Liver (tissue), 9 donors: ENCODE measurements around the gene DNM3. TPM values are rescaled to one million over a fixed set of nuclear protein-coding genes. Genes with fewer than 3 reads are reported as not detected.

Source experiments
- DNase-seq: peaks from one replicate; pipeline ENCODE4 v3.0.0-alpha.2; 2017; ENCODE audit warnings: low spot score
- H3K27ac ChIP-seq, 2 donors: one replicate each; pipeline ENCODE4 v1.7.0; 2013; ENCODE audit warnings: inconsistent platforms in 2 of 2, low read length in 2 of 2, control low read depth in 1 of 2, low read depth in 1 of 2, mild to moderate bottlenecking in 1 of 2
- H3K27me3 ChIP-seq, 4 donors: one replicate each; pipeline versions ENCODE4 v1.6.1 to v1.7.0; 2013; ENCODE audit warnings: low read length in 3 of 4, inconsistent platforms in 1 of 4, mild to moderate bottlenecking in 1 of 4, moderate library complexity in 1 of 4; ENCODE audit not compliant: control insufficient read depth in 4 of 4, insufficient read depth in 4 of 4
- H3K36me3 ChIP-seq, 4 donors: one replicate each; pipeline versions ENCODE4 v1.6.1 to v1.7.0; 2013; ENCODE audit warnings: low read length in 3 of 4, mild to moderate bottlenecking in 3 of 4, low read depth in 1 of 4, moderate library complexity in 1 of 4; ENCODE audit not compliant: control insufficient read depth in 4 of 4, insufficient read depth in 3 of 4
- H3K4me1 ChIP-seq, 4 donors: one replicate each; pipeline versions ENCODE4 v1.6.1 to v1.7.0; 2013; ENCODE audit warnings: low read length in 3 of 4, mild to moderate bottlenecking in 3 of 4, moderate library complexity in 1 of 4; ENCODE audit not compliant: control insufficient read depth in 4 of 4, insufficient read depth in 4 of 4
- H3K4me3 ChIP-seq, 3 donors: one replicate each; pipeline versions ENCODE4 v1.6.1 to v1.7.0; 2013; ENCODE audit warnings: low read length in 3 of 3, control low read depth in 1 of 3, low read depth in 1 of 3, mild to moderate bottlenecking in 1 of 3
- H3K9ac ChIP-seq, 2 donors: one replicate each; pipeline ENCODE4 v1.7.0; 2013; ENCODE audit warnings: low read length in 2 of 2, mild to moderate bottlenecking in 2 of 2, moderate library complexity in 2 of 2, control low read depth in 1 of 2, low read depth in 1 of 2
- H3K9me3 ChIP-seq, 4 donors: one replicate each; pipeline versions ENCODE4 v1.6.1 to v1.7.0; 2013; ENCODE audit warnings: low read length in 3 of 4; ENCODE audit not compliant: control insufficient read depth in 4 of 4
- ATF3 ChIP-seq: IDR thresholded peaks from 2 replicates; pipeline ENCODE4 v1.6.1; 2016; ENCODE audit warnings: antibody characterized with exemption
- CTCF ChIP-seq: fragments of 150-350 bp; IDR thresholded peaks from 2 replicates; pipeline ENCODE4 v1.5.1; 2017; ENCODE audit warnings: improper control_type of control experiment, low read depth, low read length; ENCODE audit not compliant: missing input control
- EGR1 ChIP-seq, 2 donors: IDR thresholded peaks; 2 replicates each; pipeline ENCODE4 v1.6.1; 2016 to 2018; ENCODE audit warnings: antibody characterized with exemption in 2 of 2, low read depth in 2 of 2
- FOXA1 ChIP-seq: IDR thresholded peaks from 2 replicates; pipeline ENCODE4 v1.6.1; 2016; ENCODE audit warnings: antibody characterized with exemption
- GABPA ChIP-seq, 2 donors: IDR thresholded peaks in 1 of 2; conservative IDR thresholded peaks in 1 of 2; 2 replicates each; pipeline ENCODE4 v1.6.1; 2016; ENCODE audit warnings: antibody characterized with exemption in 2 of 2, mild to moderate bottlenecking in 1 of 2, moderate library complexity in 1 of 2
- HNF4A ChIP-seq, 2 donors: conservative IDR thresholded peaks; 2 replicates each; pipeline ENCODE4 v1.6.1; 2016; ENCODE audit warnings: antibody characterized with exemption in 2 of 2, mild to moderate bottlenecking in 2 of 2
- RAD21 ChIP-seq, 2 donors: IDR thresholded peaks; 2 replicates each; pipeline ENCODE4 v1.6.1; 2016; ENCODE audit warnings: antibody characterized with exemption in 2 of 2, mild to moderate bottlenecking in 2 of 2
- RXRA ChIP-seq, 2 donors: IDR thresholded peaks; 2 replicates each; pipeline ENCODE4 v1.6.1; 2017 to 2018; ENCODE audit warnings: antibody characterized with exemption in 2 of 2, mild to moderate bottlenecking in 1 of 2
- YY1 ChIP-seq: IDR thresholded peaks from 2 replicates; pipeline ENCODE4 v1.6.1; 2016; ENCODE audit warnings: antibody characterized with exemption, mild to moderate bottlenecking
- WGBS: extraction: QIAGEN DNeasy Blood & Tissue Kit; methylation state at CpG from one replicate; pipeline ENCODE4 v1.1.7; 2013; 5-methylcytosine and 5-hydroxymethylcytosine counted together
- polyA plus RNA-seq, 2 donors: library from polyadenylated mRNA; stranded (reverse) in 1 of 2; unstranded in 1 of 2; fragments of 200-250 nt in 1 of 2; fragments of >200 nt in 1 of 2; fragmentation: Nextera tagmentation in 1 of 2; extraction: Ambion mirVana in 1 of 2; gene quantifications; one replicate each; pipeline versions ENCODE4 v1.2.1 to v1.2.3, GENCODE V29; 2013 to 2015
- total RNA-seq, 2 donors: library from RNA; depleted of rRNA; stranded (reverse); fragments of >200 nt; gene quantifications; one replicate each; pipeline ENCODE4 v1.2.3, GENCODE V29; 2014
- TF ChIP-seq, protein P1 (sequence below): IDR thresholded peaks from 2 replicates; pipeline ENCODE4 v1.6.1; 2016; ENCODE audit warnings: antibody characterized with exemption
- TF ChIP-seq, protein P2 (sequence below): IDR thresholded peaks from 2 replicates; pipeline ENCODE4 v1.6.1; 2016; ENCODE audit warnings: antibody characterized with exemption, mild to moderate bottlenecking
- donor health status: healthy.
- donor health status: healthy.
- donor health status: healthy.
- donor health status: healthy.
- donor health status: healthy.

Gene DNM3
- total and polyA plus RNA-seq, 4 donors: 0.08 to 3.2 (median 1.0) TPM

- no peaks in the 10 kb centered on the region for H3K27me3 ChIP-seq
- no peak overlapping the region for H3K27ac ChIP-seq
- no peak overlapping the region for H3K9ac ChIP-seq
- H3K4me1 ChIP-seq: no peaks in the 10 kb centered on the region
- H3K4me3 ChIP-seq: no peak overlapping the region
- H3K36me3 ChIP-seq: no peaks in the 10 kb centered on the region
- WGBS: 90% methylated on average over 1 of the region's 1 CpG
- H3K9me3 ChIP-seq: no peaks in the 10 kb centered on the region
- peak; percentile 90 for TF ChIP-seq RAD21 (IDR thresholded peaks at IDR 0.05)
- TF ChIP-seq, protein P1, sequence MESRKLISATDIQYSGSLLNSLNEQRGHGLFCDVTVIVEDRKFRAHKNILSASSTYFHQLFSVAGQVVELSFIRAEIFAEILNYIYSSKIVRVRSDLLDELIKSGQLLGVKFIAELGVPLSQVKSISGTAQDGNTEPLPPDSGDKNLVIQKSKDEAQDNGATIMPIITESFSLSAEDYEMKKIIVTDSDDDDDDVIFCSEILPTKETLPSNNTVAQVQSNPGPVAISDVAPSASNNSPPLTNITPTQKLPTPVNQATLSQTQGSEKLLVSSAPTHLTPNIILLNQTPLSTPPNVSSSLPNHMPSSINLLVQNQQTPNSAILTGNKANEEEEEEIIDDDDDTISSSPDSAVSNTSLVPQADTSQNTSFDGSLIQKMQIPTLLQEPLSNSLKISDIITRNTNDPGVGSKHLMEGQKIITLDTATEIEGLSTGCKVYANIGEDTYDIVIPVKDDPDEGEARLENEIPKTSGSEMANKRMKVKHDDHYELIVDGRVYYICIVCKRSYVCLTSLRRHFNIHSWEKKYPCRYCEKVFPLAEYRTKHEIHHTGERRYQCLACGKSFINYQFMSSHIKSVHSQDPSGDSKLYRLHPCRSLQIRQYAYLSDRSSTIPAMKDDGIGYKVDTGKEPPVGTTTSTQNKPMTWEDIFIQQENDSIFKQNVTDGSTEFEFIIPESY: no peak
- peak; percentile 60 for TF ChIP-seq CTCF
- no peak for TF ChIP-seq YY1
- DNase-seq: no peak
Observed at GRCh38 chr1:172429331-172430127, 588.2 kb downstream of the DNM3 start.

DNA sequence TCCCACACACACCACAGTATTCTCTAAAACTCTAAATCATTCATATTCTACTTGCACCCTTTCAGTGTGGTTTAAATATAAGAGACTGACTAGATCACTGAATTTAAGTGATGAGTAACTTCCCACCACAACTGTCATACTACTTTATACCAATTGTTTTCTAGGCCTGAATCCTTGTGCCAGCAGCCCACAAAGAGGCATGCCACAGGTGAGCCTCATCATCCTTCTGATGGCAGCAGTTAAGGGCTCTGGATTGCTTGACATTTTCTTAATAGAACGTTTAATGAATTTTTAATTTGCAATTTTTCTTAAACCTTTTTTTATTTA is 588.8 kb downstream of the DNM3 start:
- no peak overlapping the region for H3K9ac ChIP-seq
- no peak for TF ChIP-seq EGR1 (IDR thresholded peaks at IDR 0.05; ENCODE audit: low read depth in 2 of 2)
- TF ChIP-seq, protein P2, sequence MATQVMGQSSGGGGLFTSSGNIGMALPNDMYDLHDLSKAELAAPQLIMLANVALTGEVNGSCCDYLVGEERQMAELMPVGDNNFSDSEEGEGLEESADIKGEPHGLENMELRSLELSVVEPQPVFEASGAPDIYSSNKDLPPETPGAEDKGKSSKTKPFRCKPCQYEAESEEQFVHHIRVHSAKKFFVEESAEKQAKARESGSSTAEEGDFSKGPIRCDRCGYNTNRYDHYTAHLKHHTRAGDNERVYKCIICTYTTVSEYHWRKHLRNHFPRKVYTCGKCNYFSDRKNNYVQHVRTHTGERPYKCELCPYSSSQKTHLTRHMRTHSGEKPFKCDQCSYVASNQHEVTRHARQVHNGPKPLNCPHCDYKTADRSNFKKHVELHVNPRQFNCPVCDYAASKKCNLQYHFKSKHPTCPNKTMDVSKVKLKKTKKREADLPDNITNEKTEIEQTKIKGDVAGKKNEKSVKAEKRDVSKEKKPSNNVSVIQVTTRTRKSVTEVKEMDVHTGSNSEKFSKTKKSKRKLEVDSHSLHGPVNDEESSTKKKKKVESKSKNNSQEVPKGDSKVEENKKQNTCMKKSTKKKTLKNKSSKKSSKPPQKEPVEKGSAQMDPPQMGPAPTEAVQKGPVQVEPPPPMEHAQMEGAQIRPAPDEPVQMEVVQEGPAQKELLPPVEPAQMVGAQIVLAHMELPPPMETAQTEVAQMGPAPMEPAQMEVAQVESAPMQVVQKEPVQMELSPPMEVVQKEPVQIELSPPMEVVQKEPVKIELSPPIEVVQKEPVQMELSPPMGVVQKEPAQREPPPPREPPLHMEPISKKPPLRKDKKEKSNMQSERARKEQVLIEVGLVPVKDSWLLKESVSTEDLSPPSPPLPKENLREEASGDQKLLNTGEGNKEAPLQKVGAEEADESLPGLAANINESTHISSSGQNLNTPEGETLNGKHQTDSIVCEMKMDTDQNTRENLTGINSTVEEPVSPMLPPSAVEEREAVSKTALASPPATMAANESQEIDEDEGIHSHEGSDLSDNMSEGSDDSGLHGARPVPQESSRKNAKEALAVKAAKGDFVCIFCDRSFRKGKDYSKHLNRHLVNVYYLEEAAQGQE: no peak
- TF ChIP-seq ATF3: no peak
- TF ChIP-seq HNF4A (conservative IDR thresholded peaks at IDR 0.05): no peak
- WGBS: 89% methylated on average over 1 of the region's 1 CpG
- H3K36me3 ChIP-seq: no peaks in the 10 kb centered on the region
- no peaks in the 10 kb centered on the region for H3K4me1 ChIP-seq
- H3K27me3 ChIP-seq: no peaks in the 10 kb centered on the region
- H3K9me3 ChIP-seq: no peaks in the 10 kb centered on the region
- H3K27ac ChIP-seq: no peak overlapping the region
- DNase-seq: no peak
- H3K4me3 ChIP-seq: no peak overlapping the region

DNA sequence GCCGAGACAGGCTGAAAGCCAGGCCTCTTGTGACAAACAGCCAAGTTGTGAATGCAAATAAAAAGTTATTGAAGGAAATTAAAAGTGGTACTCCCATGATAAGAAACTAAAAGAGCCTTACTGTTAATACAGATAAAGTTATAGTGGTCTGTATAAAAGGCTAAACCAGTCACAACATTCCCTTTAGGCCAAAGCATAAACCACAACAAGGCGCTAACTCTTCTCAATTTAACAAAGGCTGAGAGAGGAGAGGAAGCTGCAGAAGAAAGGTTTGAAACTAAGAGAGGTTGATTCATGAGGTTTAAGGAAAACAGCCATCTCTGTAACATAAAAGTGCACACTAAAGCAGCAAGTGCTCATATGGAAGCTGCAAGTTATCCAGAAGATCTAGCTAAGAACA is 589.9 kb downstream of the DNM3 start:
- Histone ChIP-seq H3K27ac (no peak overlapping the region), H3K4me1 (no peaks in the 10 kb centered on the region), H3K27me3 (no peaks in the 10 kb centered on the region), H3K4me3 (no peak overlapping the region), H3K9me3 (no peaks in the 10 kb centered on the region), H3K36me3 (no peaks in the 10 kb centered on the region), H3K9ac (no peak overlapping the region)
- no peak for DNase-seq
- 89% methylated on average over 2 of the region's 2 CpGs for WGBS
- TF ChIP-seq ATF3 (no peak), GABPA (IDR thresholded peaks at IDR 0.05 in 1 of 2, conservative IDR thresholded peaks at IDR 0.05 in 1 of 2) (no peak), FOXA1 (no peak), RAD21 (IDR thresholded peaks at IDR 0.05) (no peak), YY1 (no peak), RXRA (IDR thresholded peaks at IDR 0.05) (no peak)
- TF ChIP-seq, protein P2: no peak
- TF ChIP-seq, protein P1: no peak
